Psoas muscle (tissue), 8 donors: ENCODE measurements around the gene MBNL1. TPM values are rescaled to one million over a fixed set of nuclear protein-coding genes. Genes with fewer than 3 reads are reported as not detected.

Experiments used
- ATAC-seq, 4 donors: fragments of 200-7000 bp; cut with Tn5 transposase; one replicate each; pipeline ENCODE4 v1.9.1; 2020; ENCODE audit warnings: moderate library complexity in 3 of 4, mild to moderate bottlenecking in 2 of 4
- DNase-seq, 2 donors: peaks; one replicate each; pipeline ENCODE4 v3.0.0-alpha.2; 2020
- H3K27ac ChIP-seq: fragments of 200-600 bp; one replicate; pipeline ENCODE4 v1.8.0; 2022
- H3K27me3 ChIP-seq, 3 donors: fragments of 200-600 bp in 1 of 3; one replicate each; pipeline versions ENCODE4 v1.6.1 to v1.8.0; 2013 to 2022; ENCODE audit warnings: low read length in 2 of 3, mild to moderate bottlenecking in 2 of 3, moderate library complexity in 1 of 3; ENCODE audit not compliant: insufficient read depth in 3 of 3
- H3K36me3 ChIP-seq, 2 donors: fragments of 200-600 bp in 1 of 2; one replicate each; pipeline versions ENCODE4 v1.6.1 to v1.8.0; 2013 to 2022; ENCODE audit warnings: low read depth in 1 of 2, mild to moderate bottlenecking in 1 of 2, moderate library complexity in 1 of 2; ENCODE audit not compliant: insufficient read depth in 1 of 2
- H3K4me1 ChIP-seq: fragments of 200-600 bp; one replicate; pipeline ENCODE4 v1.8.0; 2022
- H3K4me3 ChIP-seq: fragments of 200-600 bp; one replicate; pipeline ENCODE4 v1.8.0; 2022; ENCODE audit warnings: mild to moderate bottlenecking
- H3K9me3 ChIP-seq: fragments of 200-600 bp; one replicate; pipeline ENCODE4 v1.8.0; 2022
- WGBS, 3 donors: extraction: QIAGEN DNeasy Blood & Tissue Kit; methylation state at CpG; one replicate each; pipeline versions ENCODE4 v1.1.6 to v1.1.7; 2013; 5-methylcytosine and 5-hydroxymethylcytosine counted together
- intact Hi-C, 2 donors: fragments of 100-400 bp; cut with DNase I; formaldehyde crosslinking; loops; one replicate each; pipeline versions ENCODE4 v1.11.0 to v1.14.2; 2022
- polyA plus RNA-seq, 3 donors: library from polyadenylated mRNA; stranded (reverse); fragments of 200-250 nt; gene quantifications; one replicate each; pipeline ENCODE4 v1.2.3, GENCODE V29; 2013
- total RNA-seq, 4 donors: library from RNA; stranded (reverse); fragmentation: NEBNext Ultra II Directional in 2 of 4; extraction: Animal tissue kit (Norgen Biotek cat#: 25700) in 2 of 4; gene quantifications; one replicate each; pipeline versions ENCODE4 v1.2.1 to v1.2.4, GENCODE V29; 2021 to 2023
- TF ChIP-seq, protein P1 (sequence below): fragments of 200-600 bp; IDR thresholded peaks from one replicate; pipeline ENCODE4 v1.8.0; 2022; ENCODE audit warnings: antibody characterized with exemption
- donor health status: healthy with polysubstance abuse.
- donor health status: DM: no; HTN: no; CAD: no; lungs with moderate emphysema.
- donor health status: Bipolar disorder and iron deficiency.
- donor health status: healthy.
- donor health status: DM: yes; HTN: yes; CAD: no.
- donor health status: DM: no; HTN: no; CAD: no.
- donor health status: DM: no; HTN: no; CAD: no.
- donor health status: DM: yes; HTN: yes; CAD: no.

The MBNL1 gene
- total and polyA plus RNA-seq, 7 donors: 27.4 to 281 (median 179) TPM

DNA sequence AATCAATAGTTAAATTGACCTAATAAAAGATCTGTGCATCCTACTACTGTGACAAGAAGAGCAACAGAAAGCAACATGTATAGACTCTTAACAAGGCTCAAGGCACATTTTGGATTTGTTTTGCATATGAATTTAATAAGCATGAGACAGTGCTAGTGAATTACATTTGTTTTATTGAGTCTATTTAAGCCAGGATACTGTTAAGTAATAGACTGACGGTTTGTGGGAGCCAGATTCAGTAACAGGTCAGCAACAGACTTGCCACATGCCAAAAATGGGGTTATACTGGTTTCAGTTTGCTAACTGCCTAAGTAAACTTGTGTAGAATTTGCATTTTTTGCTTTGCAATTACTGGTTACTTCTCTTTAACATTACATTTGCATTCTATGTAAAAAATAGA, 54.0 kb downstream of the MBNL1 start:
- WGBS, 3 donors: 3 to 6% (median 3%) methylated on average over 1 of the region's 1 CpG
- TF ChIP-seq, protein P1, sequence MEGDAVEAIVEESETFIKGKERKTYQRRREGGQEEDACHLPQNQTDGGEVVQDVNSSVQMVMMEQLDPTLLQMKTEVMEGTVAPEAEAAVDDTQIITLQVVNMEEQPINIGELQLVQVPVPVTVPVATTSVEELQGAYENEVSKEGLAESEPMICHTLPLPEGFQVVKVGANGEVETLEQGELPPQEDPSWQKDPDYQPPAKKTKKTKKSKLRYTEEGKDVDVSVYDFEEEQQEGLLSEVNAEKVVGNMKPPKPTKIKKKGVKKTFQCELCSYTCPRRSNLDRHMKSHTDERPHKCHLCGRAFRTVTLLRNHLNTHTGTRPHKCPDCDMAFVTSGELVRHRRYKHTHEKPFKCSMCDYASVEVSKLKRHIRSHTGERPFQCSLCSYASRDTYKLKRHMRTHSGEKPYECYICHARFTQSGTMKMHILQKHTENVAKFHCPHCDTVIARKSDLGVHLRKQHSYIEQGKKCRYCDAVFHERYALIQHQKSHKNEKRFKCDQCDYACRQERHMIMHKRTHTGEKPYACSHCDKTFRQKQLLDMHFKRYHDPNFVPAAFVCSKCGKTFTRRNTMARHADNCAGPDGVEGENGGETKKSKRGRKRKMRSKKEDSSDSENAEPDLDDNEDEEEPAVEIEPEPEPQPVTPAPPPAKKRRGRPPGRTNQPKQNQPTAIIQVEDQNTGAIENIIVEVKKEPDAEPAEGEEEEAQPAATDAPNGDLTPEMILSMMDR: no peak
- no peaks in the 10 kb centered on the region for H3K9me3 ChIP-seq
- peak overlapping the region; percentile 44 for H3K4me3 ChIP-seq
- H3K27me3 ChIP-seq: no peaks in the 10 kb centered on the region
- peaks cover 0 to 9% of the 10 kb centered on the region in 2 donors for H3K36me3 ChIP-seq
- intact Hi-C loops: loop anchor here in 1 of 2 donors (5.0 kb wide), 1 partner anchor 80 kb away; no protein-coding TSS in a partner anchor
- peak overlapping the region; percentile 78 for H3K27ac ChIP-seq
- peaks cover 82% of the 10 kb centered on the region for H3K4me1 ChIP-seq
- peak; percentile 27 to 62 (median 42) for ATAC-seq
- DNase-seq: no peak

DNA sequence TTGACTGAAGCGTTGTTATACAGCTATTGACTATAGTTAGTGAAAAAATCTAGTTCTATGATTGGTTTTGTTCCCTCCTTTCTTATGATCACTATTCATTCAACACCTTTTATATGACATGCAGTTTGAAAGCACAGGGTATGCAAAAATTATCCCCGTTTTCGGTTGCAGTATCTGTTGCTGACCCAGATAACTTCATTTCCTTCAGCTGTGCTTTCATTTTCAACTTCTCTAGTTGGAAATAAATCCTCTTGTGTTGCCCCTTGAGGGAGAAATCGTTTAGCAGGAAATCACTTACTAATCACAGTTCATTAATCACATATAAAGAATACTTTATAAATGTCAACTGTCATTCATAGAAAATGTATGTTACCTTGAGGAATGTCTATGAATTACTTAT, 55.1 kb downstream of the MBNL1 start:
- H3K4me1 ChIP-seq: peaks cover 82% of the 10 kb centered on the region
- TF ChIP-seq, protein P1: no peak

DNA sequence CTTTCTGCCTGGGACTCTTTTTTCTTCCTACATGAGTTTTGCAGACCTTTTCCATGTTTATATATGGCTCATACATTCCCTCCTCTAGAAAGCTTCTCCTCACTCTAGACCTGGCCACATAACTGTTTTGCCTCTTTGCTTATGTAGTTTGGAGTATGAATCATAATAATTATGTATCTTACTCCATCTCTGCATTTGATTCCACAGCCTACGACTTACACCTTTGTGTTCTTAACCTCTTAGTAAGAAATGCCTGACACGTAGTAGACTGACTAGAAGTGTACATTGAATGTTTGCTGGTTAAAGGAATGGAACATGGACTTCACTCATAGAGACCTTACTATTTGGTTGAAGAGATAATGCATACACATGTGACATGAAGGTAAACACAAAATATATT, 56.4 kb downstream of the MBNL1 start:
- Histone ChIP-seq H3K4me1 (peaks cover 76% of the 10 kb centered on the region), H3K4me3 (no peak overlapping the region), H3K27me3 (no peaks in the 10 kb centered on the region), H3K36me3 (peaks cover 0 to 9% of the 10 kb centered on the region in 2 donors), H3K27ac (peak overlapping the region; percentile 82), H3K9me3 (no peaks in the 10 kb centered on the region)
- TF ChIP-seq, protein P1: no peak
- no peak for ATAC-seq
- intact Hi-C loops: no loop called here
- DNase-seq: no peak
- 54 to 85% (median 60%) methylated on average over 2 of the region's 2 CpGs for WGBS, 3 donors

More for the DNA sequence above, 55.1 kb downstream of the MBNL1 start:
- no peaks in the 10 kb centered on the region for H3K27me3 ChIP-seq
- 24 to 33% (median 25%) methylated on average over 4 of the region's 4 CpGs for WGBS, 3 donors
- peak overlapping the region; percentile 44 for H3K4me3 ChIP-seq
- peak overlapping the region; percentile 78 for H3K27ac ChIP-seq
- intact Hi-C loops: loop anchor here in 1 of 2 donors (5.0 kb wide), 1 partner anchor 78 kb away; no protein-coding TSS in a partner anchor
- DNase-seq (no peak), ATAC-seq (no peak)
- no peaks in the 10 kb centered on the region for H3K9me3 ChIP-seq
- peaks cover 0 to 9% of the 10 kb centered on the region in 2 donors for H3K36me3 ChIP-seq

DNA sequence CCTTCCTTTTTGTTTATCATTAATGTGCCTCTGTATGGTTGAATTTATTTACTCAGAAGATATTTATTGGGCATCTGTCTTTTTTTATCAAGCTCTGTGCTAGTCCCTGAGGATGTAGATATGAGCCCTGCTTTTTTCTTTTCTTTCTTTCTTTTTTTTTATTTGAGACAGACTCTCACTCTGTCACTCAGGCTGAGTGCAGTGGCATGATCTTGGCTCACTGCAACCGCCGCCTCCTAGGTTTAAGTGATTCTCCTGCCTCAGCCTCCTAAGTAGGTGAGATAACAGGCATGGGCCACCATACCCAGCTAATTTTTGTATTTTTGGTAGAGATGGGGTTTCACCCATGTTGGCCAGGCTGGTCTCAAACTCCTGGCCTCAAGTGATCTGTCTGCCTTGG, 58.5 kb downstream of the MBNL1 start:
- peak in 1 of 2 donors; percentile 17 for DNase-seq
- intact Hi-C loops: no loop called here
- Histone ChIP-seq H3K9me3 (no peaks in the 10 kb centered on the region), H3K36me3 (peaks cover 0 to 9% of the 10 kb centered on the region in 2 donors), H3K27ac (peak overlapping the region; percentile 82), H3K4me3 (peak overlapping the region; percentile 4), H3K4me1 (peaks cover 76% of the 10 kb centered on the region), H3K27me3 (no peaks in the 10 kb centered on the region)
- TF ChIP-seq, protein P1: no peak
- peak in 1 of 4 donors; percentile 19 for ATAC-seq
- WGBS, 3 donors: 52 to 86% (median 64%) methylated on average over 2 of the region's 2 CpGs

DNA sequence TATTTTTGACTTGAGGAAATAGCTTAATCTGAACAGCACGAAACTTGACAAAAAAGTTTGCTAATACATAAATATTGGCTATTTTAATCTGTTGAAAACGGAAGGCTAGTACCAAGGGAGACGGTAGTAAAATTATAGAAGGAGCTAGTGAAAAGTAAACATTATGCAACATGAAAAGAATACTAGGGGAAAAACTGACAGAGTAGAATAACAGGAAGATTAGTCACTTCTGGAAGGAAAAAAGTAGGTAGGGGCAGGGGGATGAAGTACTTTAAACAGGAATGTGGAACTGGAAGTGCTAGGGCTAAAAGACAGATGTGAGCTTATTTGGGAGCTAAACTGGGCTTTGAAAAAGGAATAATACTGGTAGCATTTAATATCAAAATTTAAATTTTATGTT, 60.1 kb downstream of the MBNL1 start:
- Histone ChIP-seq H3K9me3 (no peaks in the 10 kb centered on the region), H3K4me3 (peak overlapping the region; percentile 8), H3K27me3 (no peaks in the 10 kb centered on the region), H3K4me1 (peaks cover 73% of the 10 kb centered on the region), H3K36me3 (peaks cover 0 to 9% of the 10 kb centered on the region in 2 donors), H3K27ac (peak overlapping the region; percentile 82)
- TF ChIP-seq, protein P1: no peak
- ATAC-seq (peak in 2 of 4 donors; percentile 3 to 10), DNase-seq (no peak)
- WGBS, 3 donors: 36 to 47% (median 36%) methylated on average over 3 of the region's 3 CpGs
- intact Hi-C loops: no loop called here
